ENCODE measurements around the gene TRIM17.

GRCh38 chr1:228366062-228366865 lies 50.4 kb downstream of the TRIM17 start:
- TF ChIP-seq ZNF274 (IDR thresholded peaks at IDR 0.05; ENCODE audit: low read depth, low read length): no peak
- no peak for TF ChIP-seq SUZ12 (IDR thresholded peaks at IDR 0.05; ENCODE audit: extremely low read depth, insufficient read depth, insufficient read length)
- TF ChIP-seq YY1 (IDR thresholded peaks at IDR 0.05; ENCODE audit: insufficient read depth, insufficient read length): no peak
